KOPT-K1 (cell line): ENCODE results near the gene KRTAP4-9.
"Not testable (repeated sequence)": the region's sequence is repeated elsewhere in the genome, so short reads cannot be mapped to it uniquely, and the experiment has no call there.

ENCODE experiments used
- H3K27ac ChIP-seq: fragments of 200-600 bp; sonication (generic); 2 replicates; pipeline ENCODE4 v1.5.1; 2016; ENCODE audit warnings: antibody characterized with exemption, mild to moderate bottlenecking, low read depth, low read length; ENCODE audit not compliant: poor library complexity, severe bottlenecking
- H3K36me3 ChIP-seq: fragments of 200-600 bp; sonication (generic); 2 replicates; pipeline ENCODE4 v1.5.1; 2017; ENCODE audit warnings: antibody characterized with exemption, mild to moderate bottlenecking, low read length, moderate library complexity; ENCODE audit not compliant: insufficient read depth
- H3K9me3 ChIP-seq: fragments of 200-600 bp; sonication (generic); 2 replicates; pipeline ENCODE4 v1.5.1; 2017; ENCODE audit warnings: antibody characterized with exemption, low read length, mild to moderate bottlenecking; ENCODE audit not compliant: insufficient read depth, poor library complexity, severe bottlenecking

The KRTAP4-9 gene

DNA sequence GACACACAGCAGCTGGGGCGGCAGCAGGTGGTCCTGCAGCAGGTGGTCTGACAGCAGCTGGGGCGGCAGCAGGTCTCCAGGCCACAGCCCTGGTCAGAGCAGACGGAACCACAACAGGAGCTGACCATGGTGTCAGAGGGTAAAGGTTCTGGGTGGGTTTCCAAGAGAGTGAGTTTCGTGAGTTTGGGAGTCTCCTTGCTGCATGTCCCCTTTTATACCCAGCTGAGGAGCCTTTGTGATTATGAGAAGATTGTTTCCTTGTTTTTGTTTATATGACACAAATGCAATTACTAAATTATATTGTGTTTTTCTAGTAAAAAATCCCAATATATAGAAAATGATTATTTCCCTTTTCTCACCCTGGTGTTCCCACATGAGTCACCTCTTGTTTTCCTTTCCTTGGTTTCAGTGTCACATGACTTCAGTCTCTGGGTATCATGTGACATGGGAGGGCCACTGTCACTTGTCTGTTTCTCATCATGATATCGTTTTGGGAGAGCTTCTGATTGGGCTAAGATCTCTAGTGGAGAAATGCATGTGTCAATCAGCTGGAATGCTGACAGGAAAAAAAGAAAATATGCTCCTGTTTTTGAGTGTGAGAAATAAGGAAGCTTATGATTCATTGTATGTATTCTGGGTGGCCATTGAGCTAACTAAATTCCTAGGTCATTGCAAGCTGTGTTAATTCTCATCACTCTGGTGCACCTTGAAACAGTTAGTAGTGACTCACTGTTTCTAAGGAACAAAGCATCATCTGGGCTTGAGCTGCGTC lies 35.4 kb downstream of the KRTAP4-9 start, which contains the start of gene KRTAP4-6:
TSS of gene KRTAP4-6 (minus strand) at position 185 of the 772 bp plus-strand sequence. CDS start at position 128, 57 bp downstream.
- H3K36me3 ChIP-seq, result no peaks in the 10 kb centered on the region
- H3K27ac ChIP-seq, result no peak within 1 kb of the TSS
- peaks cover 34% of the 10 kb centered on the region for H3K9me3 ChIP-seq

DNA sequence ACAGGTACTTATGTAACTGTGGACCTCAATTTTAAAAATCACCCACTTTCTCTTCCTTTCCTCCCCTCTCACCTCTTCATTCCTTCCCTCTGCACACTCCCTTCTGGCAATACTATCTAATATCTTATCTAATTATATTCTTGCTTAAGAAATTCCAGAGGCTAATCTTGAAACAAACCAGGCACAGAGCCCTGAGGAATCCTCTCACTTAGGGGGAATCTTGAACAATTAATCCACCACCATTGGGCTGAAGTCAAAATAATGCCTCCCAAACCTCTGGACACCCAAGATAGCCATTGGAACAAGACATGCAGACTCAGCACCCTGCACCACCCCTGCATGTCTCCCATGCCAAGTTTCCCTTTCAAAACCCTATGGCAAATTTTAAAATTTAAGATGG lies 36.2 kb downstream of the KRTAP4-9 start:
- Histone ChIP-seq H3K27ac (no peak overlapping the region), H3K9me3 (peaks cover 34% of the 10 kb centered on the region), H3K36me3 (no peaks in the 10 kb centered on the region)

DNA sequence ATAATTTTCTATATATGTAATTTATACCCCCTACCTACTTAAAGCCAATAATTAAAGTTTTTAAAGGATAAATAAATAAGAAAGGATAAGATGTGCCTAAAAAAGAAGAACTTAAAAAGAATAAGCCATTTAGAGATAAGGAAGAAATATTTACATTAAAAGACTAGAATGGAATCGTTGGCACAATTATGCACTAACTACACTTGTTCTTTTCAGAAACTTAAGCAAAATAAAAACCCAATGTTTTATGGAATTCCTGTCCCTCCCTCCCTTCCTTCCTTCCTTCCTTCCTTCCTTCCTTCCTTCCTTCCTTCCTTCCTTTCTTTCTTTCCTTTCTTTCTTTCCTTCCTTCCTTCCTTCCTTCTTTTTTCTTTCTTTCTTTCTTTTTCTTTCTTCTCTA lies 39.7 kb downstream of the KRTAP4-9 start:
- H3K36me3 ChIP-seq, result no peaks in the 10 kb centered on the region
- H3K9me3 ChIP-seq, result peaks cover 31% of the 10 kb centered on the region
- H3K27ac ChIP-seq, result no peak overlapping the region

DNA sequence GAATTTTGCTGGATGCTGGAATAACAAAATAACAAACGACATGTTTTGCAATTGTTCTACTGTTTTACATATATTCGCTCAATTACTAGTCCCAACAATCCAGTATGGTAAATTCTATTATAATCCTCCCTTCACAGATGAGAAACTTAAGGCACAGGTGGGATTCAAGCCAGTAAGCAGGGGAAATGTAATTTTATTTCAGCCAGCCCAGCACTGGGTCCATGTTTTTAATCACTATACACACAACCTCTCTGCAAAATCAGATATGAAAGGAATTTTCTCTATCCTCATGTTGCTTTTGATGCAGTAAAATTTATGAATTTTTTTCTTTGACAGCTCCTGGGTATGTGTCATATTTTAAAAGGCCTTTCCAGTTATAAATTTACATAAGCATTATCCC lies 40.1 kb downstream of the KRTAP4-9 start:
- H3K36me3 ChIP-seq, result no peaks in the 10 kb centered on the region
- peaks cover 27% of the 10 kb centered on the region for H3K9me3 ChIP-seq
- H3K27ac ChIP-seq, result no peak overlapping the region

DNA sequence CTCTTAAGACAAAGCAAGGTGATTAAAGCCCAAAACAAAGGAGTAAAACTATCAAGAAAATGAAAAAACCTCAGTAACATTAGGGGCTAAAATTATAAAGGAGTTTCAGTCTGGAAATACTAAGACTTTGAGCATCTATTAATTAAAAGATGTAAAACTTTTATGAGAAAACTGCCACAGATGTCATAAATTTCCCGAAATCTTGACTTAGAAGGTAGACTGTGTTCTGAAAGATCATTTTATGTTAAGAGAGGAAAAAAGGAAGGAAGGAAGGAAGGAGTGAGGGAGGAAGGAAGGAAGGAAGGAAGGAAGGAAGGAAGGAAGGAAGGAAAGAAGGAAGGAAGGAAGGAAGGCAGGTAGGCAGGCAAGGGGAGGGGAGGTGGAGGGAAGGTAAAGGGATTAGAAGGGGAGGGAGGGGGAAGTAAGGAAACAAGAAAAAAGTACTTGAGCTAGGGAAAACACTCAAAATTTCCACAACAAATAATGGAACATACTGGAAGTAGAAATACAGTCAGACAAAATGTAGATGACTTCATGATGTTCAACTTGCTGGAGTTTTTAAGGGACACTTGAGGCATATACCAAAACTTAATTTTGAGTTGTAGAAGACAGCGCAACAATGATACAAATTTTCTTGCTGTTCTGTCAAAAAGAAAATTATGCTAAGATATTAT lies 42.5 kb downstream of the KRTAP4-9 start:
- H3K36me3 ChIP-seq, result no peaks in the 10 kb centered on the region
- peaks cover 14% of the 10 kb centered on the region for H3K9me3 ChIP-seq
- H3K27ac ChIP-seq, result no peak overlapping the region

DNA sequence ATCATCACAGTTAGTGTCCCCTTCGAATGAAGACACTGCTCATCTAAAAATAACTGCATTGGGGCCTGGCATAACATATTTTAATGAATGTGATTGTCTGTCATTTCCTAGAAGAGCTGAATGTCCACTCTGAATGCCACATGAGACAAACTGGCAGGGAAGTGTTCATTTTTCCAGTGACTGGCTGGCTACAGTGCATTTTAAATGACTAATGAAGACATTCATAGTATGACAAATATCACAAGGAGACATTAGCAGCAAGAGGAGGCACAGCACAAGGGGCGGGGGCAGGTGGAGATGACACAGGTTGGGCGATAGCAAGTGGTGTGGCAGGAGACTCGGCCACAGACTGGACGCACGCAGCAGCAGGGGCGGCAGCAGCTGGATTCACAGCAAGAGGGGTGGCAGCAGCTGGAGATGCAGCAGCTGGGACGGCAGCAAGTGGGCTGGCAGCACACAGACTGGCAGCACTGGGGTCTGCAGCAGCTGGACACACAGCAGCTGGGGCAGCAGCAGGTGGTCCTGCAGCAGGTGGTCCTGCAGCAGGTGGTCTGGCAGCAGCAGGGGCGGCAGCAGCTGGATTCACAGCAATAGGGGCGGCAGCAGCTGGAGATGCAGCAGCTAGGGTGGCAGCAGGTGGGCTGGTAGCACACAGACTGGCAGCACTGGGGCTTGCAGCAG lies 43.9 kb downstream of the KRTAP4-9 start:
- not testable (repeated sequence) for H3K9me3 ChIP-seq, H3K36me3 ChIP-seq, H3K27ac ChIP-seq

DNA sequence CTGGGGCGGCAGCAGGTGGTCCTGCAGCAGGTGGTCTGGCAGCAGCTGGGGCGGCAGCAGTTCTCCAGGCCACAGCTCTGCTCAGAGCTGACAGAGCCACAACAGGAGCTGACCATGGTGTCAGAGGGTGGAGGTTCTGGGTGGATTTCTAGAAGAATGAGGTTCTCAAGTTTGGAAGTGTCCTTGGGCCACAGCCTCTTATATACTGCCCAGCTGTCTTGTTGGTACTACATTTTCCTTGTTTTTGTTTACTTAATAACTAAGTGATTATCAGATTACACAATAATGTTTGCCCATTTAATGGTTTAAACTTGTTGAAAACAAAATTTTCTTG lies 44.4 kb downstream of the KRTAP4-9 start, which contains the start of gene KRTAP4-5:
TSS of gene KRTAP4-5 (minus strand) at position 174 of the 334 bp plus-strand sequence. CDS start at position 116, 58 bp downstream.
- Histone ChIP-seq H3K27ac (no peak within 1 kb of the TSS), H3K36me3 (no peaks in the 10 kb centered on the region), H3K9me3 (no peaks in the 10 kb centered on the region)

DNA sequence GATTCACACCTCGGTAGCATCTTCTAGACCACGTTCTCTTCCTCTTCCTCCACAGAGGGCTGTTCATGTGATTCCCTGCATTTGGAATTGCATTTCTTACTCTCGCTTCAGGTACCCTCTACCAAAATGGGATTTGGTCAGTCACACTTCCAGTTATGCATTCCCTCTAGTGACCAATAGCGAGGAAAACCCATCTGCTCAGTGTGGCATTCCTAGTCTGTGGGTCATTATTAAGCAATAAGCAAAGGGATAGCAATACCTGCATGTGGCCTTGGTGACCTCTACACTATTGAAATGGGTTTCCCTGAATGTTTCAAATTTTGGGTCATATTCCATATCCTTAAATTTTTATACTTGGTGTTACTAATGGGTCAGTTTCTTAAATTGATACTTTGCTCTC lies 44.8 kb downstream of the KRTAP4-9 start:
- H3K9me3 ChIP-seq, result no peaks in the 10 kb centered on the region
- H3K36me3 ChIP-seq, result no peaks in the 10 kb centered on the region
- no peak overlapping the region for H3K27ac ChIP-seq

DNA sequence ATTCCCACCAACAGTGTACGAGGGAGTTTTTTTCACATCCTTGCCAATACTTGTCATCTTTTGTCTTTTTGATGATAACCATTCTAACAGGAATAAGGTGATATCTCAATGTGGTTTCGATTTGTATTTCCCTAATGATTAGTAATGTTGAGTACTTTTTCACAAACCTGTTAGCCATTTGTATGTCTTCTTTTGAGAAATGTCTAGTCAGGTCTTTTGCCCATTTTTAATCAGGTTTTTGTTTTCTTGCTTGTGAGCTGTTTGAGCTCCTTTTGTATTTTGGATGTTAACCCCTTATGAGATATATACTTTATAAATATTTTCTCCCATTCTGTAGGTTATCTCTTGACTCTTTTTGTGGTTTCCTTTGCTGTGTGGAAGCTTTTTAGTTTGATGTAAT lies 46.3 kb downstream of the KRTAP4-9 start:
- Histone ChIP-seq H3K27ac (no peak overlapping the region), H3K9me3 (no peaks in the 10 kb centered on the region), H3K36me3 (no peaks in the 10 kb centered on the region)

DNA sequence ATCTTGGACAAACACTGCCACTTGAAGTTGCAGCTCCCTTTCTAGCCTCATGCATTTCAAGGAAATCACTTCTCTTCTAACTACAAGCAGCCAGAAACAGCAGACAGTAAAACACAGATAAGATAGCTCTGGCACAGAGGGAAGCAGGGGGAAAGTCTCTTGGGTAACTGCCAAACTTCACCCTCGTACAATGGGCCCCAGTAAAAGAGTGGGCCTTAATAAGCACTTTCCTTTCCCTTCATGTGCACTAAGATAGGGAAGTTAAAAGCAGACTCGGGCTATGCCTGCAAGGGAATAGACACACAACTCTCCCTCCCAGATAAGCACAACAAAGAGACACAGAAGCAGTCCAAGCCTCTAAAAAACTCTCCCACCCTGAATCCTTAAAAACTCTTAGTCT lies 48.7 kb downstream of the KRTAP4-9 start:
- H3K36me3 ChIP-seq, result no peaks in the 10 kb centered on the region
- no peaks in the 10 kb centered on the region for H3K9me3 ChIP-seq
- H3K27ac ChIP-seq, result no peak overlapping the region
